IMR-90 (cell line): ENCODE results near the gene APBB1IP.

Source experiments
- MAZ ChIP-seq: IDR thresholded peaks from 2 replicates; pipeline ENCODE4 v1.6.1; 2012; ENCODE audit warnings: low read depth, mild to moderate bottlenecking, low read length, improper control_type of control experiment, moderate library complexity, borderline replicate concordance
- MXI1 ChIP-seq: IDR thresholded peaks from 2 replicates; pipeline ENCODE4 v1.6.1; 2012; ENCODE audit warnings: low read depth, mild to moderate bottlenecking, low read length, moderate library complexity, borderline replicate concordance
- POLR2A ChIP-seq: IDR thresholded peaks from 2 replicates; pipeline ENCODE4 v1.6.1; 2012; ENCODE audit warnings: mild to moderate bottlenecking, low read depth, low read length
- RAD21 ChIP-seq: IDR thresholded peaks from 2 replicates; pipeline ENCODE4 v1.6.1; 2012; ENCODE audit warnings: low read length, improper control_type of control experiment
- RCOR1 ChIP-seq: IDR thresholded peaks from 2 replicates; pipeline ENCODE4 v1.6.1; 2012; ENCODE audit warnings: mild to moderate bottlenecking, low read length, improper control_type of control experiment; ENCODE audit not compliant: insufficient replicate concordance
- RFX5 ChIP-seq: IDR thresholded peaks from 2 replicates; pipeline ENCODE4 v1.8.0; 2012; ENCODE audit warnings: low read depth, mild to moderate bottlenecking, low read length, moderate library complexity
- SMC3 ChIP-seq: fragments of 150-350 bp; IDR thresholded peaks from 2 replicates; pipeline ENCODE4 v1.6.1; 2016; ENCODE audit warnings: low read depth, mild to moderate bottlenecking, antibody characterized with exemption, low read length, moderate library complexity
- TF ChIP-seq, protein P1 (sequence below): fragments of 150-350 bp; IDR thresholded peaks from 2 replicates; pipeline ENCODE4 v1.6.1; 2016; ENCODE audit warnings: low read depth, mild to moderate bottlenecking, low read length, moderate library complexity, borderline replicate concordance
- TF ChIP-seq, protein P2 (sequence below): conservative IDR thresholded peaks from 2 replicates; pipeline ENCODE4 v1.5.1; 2012; ENCODE audit warnings: mild to moderate bottlenecking, low read depth, low read length, improper control_type of control experiment
- TF ChIP-seq, protein P3 (sequence below): fragments of 150-350 bp; IDR thresholded peaks from 2 replicates; pipeline ENCODE4 v1.6.1; 2017; ENCODE audit warnings: mild to moderate bottlenecking, antibody characterized with exemption, low read length, low read depth

DNA sequence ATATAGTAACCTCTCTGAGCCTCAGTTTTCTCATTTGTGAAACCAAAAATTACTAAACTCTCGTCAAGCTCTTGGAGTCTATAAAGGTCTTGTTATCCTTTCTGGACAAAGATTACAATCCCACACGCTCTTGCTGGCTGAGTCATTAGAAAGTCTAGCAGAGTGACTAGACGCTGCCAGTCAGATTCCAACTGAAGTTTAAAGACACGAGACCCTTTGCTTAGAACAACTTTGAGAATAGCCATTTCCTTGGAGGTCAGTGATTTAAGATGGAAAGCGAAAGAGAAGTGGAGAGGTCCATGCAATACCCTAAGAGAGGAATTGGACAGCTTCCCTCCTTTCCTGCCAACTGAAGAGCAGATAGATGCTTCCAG is 119.5 kb downstream of the APBB1IP start:
- TF ChIP-seq, protein P1, sequence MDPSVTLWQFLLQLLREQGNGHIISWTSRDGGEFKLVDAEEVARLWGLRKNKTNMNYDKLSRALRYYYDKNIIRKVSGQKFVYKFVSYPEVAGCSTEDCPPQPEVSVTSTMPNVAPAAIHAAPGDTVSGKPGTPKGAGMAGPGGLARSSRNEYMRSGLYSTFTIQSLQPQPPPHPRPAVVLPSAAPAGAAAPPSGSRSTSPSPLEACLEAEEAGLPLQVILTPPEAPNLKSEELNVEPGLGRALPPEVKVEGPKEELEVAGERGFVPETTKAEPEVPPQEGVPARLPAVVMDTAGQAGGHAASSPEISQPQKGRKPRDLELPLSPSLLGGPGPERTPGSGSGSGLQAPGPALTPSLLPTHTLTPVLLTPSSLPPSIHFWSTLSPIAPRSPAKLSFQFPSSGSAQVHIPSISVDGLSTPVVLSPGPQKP, result no peak
- TF ChIP-seq, protein P2, sequence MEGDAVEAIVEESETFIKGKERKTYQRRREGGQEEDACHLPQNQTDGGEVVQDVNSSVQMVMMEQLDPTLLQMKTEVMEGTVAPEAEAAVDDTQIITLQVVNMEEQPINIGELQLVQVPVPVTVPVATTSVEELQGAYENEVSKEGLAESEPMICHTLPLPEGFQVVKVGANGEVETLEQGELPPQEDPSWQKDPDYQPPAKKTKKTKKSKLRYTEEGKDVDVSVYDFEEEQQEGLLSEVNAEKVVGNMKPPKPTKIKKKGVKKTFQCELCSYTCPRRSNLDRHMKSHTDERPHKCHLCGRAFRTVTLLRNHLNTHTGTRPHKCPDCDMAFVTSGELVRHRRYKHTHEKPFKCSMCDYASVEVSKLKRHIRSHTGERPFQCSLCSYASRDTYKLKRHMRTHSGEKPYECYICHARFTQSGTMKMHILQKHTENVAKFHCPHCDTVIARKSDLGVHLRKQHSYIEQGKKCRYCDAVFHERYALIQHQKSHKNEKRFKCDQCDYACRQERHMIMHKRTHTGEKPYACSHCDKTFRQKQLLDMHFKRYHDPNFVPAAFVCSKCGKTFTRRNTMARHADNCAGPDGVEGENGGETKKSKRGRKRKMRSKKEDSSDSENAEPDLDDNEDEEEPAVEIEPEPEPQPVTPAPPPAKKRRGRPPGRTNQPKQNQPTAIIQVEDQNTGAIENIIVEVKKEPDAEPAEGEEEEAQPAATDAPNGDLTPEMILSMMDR, result no peak
- TF ChIP-seq POLR2A (no peak), MAZ (no peak), MXI1 (no peak), SMC3 (no peak), RCOR1 (no peak), RFX5 (no peak), RAD21 (no peak)
- TF ChIP-seq, protein P3, sequence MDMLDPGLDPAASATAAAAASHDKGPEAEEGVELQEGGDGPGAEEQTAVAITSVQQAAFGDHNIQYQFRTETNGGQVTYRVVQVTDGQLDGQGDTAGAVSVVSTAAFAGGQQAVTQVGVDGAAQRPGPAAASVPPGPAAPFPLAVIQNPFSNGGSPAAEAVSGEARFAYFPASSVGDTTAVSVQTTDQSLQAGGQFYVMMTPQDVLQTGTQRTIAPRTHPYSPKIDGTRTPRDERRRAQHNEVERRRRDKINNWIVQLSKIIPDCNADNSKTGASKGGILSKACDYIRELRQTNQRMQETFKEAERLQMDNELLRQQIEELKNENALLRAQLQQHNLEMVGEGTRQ, result no peak
